Hypothalamus (tissue), 51 donors: ENCODE measurements around the gene ZNF175.

Experiments
- DNase-seq, 51 donors: peaks; one replicate each; lab custom pipeline; 2025; lab: John Stamatoyannopoulos, UW

The ZNF175 gene

DNA sequence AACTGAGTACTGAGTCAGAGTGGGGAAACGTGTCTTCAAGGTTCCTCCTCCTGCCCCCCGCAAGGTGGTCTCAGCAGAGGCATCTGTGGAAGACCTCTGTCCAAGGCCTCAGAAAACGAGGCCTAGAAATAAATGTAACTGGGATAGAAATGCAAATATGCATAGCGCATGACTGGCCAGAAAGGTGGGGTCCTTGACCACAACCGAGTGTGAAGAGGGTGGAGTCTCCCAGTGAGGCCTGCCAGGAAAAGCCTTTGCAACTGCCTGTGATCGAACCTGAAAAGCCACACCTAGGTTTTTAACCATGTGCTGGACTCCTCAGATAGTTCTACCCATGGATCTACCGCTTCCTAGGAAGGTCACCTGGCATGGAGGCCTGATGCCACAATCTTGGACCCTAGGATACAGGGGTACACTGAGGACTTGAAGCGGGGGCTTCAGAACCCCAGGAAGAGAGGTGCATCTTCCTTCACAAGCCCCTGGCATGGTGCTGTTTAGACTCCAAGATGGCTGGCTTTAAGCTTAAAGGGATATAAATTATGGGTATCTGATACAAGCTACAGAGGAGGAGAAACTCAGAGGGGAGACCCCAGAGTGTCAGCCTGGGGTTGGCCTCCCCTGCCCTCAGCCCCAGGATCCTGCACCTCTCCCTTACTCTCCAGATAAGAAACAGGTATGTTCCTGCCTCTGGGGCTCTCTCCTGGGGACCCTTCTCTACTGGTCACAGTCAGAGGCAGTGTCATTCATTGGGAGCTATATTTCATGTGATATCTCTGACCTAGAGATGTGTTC is 21.4 kb upstream of the ZNF175 start:
- DNase-seq: no peak

DNA sequence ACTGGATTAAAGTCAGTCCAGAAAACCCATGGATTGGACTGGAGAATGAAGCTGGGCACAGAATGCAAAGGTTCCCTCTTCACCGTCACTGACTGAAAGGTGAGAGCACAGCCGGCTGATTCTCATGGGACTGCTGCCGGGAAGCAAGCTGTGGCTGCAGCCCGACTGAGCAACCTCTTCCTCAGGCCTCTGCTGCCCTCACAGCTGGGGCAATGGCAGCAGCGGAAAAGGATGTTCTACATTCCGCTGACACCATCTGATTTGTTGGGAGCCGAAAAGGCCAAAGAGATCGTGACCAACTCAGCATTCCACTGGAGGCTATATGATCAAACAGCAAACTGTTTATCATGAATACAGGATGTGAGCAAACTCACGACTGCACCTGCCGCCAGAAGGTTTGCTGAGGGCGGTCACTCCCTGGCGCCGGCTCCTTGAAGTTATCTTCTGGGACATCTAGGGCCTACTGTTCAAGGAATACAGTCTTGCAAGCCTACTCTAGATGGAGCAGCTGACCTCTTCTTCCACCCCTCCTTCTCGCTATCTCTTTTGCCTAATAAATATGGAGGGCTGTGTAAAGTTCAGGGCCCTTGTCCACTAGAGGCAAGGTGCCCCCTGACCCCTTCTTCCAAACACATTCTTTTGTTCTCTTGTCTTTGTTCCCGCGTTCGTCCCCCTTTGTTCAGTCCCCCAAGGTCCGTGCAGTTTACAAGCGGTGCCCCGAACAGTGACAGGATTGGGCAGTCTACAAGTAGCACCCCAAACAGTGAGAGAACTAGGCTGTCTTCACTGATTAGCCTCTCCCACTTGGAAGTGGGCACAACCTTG is 20.0 kb upstream of the ZNF175 start:
- no peak for DNase-seq

- no peak for DNase-seq
These were observed 19.2 kb upstream of the ZNF175 start for GRCh38 chr19:51551673-51552432.

DNA sequence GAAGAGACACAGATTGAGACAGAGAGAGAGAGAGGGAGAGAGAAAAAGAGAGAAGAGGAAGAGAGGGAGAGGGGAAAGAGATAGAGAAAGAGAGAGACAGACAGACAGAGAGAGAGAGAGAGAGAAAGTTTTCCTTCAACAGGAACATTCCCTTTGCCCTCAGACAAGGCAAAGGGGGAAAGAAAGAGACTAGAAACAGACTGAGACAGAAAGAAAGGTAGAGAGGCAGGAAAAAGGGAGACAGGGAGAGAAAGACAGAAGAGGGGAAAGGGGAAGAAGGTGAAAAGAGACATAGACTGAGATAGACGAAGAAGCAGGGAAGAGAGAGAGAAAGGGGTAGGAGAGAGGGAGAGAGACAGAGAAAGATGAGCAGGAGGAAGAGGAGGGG is 18.5 kb upstream of the ZNF175 start:
- no peak for DNase-seq

DNA sequence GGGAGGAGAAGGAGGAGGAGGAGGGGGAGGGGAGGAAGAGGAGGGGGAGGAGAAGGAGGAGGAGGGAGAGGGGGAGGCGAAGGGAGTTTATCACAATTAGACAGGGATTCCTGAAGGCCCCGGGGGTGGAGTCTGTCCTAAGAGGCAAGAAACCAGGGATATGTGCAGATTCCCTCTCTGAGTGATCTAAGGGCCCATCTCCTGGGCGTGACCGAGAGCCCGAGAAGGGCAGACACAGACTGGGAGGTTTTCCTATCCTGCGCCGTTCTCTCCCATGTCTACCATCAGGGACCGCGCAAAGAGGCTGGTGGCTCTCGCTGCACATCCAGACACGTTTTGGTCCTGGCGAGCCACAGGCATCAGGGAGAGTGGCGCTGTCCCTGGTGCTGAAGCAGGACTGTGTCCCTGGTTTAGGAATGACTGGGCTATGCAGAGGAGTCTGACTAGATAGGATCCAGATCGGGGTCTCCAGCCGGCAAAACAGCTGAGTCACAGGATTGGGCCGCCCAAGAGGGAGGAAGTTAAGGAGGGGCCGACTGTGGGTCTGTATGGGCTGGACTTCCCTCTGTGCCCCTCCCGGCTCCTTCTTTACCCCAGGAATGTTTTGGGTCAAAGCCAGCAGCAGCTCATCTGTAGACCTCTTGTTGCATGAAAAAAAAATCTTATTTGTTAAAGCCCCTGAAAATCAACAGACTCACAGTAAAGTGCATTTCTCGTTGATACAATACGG is 17.9 kb upstream of the ZNF175 start:
- peak in 31 of 51 donors; percentile 3 to 65 (median 20) for DNase-seq

DNA sequence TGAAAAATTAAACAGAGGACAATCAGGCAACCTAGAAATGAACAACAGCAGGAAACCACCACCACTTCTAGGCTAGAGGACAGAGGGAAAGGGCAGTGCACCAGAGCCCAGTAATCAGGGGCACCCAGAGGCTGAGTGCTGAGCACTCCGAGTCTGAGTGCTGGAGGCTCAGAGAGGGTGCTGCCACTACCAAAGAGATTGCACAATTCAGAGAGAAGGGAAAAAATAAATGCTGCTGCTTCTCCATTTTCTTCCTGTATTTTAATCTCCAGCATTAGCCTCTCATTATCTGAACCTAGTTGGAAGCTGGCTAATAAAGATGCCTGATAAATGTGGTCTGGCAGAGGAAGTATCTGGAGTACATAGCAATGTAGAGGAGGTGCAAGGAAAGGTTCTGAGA is 11.8 kb upstream of the ZNF175 start:
- no peak for DNase-seq

- no peak for DNase-seq
These were observed 10.7 kb upstream of the ZNF175 start for GRCh38 chr19:51560339-51560738.

DNA sequence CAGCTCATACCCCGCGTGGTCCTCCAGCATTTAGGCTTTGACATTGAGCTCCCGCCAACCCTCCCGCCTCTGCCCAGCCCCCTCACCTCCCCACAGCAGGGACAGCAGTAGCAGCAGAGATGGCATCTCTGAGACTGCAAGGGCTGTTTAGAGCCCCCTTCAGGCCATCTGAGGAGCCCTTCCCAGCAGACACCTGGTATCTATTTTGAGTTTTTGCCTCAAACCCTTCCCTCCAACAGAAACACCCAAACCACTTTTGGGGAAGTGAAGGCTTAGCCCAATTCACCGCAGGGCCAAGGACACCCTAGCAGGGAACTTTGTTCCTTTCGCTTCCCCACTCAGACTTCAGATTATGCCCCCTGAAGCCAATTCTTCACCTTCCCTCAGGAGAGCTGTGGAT is 6.3 kb upstream of the ZNF175 start:
- no peak for DNase-seq

DNA sequence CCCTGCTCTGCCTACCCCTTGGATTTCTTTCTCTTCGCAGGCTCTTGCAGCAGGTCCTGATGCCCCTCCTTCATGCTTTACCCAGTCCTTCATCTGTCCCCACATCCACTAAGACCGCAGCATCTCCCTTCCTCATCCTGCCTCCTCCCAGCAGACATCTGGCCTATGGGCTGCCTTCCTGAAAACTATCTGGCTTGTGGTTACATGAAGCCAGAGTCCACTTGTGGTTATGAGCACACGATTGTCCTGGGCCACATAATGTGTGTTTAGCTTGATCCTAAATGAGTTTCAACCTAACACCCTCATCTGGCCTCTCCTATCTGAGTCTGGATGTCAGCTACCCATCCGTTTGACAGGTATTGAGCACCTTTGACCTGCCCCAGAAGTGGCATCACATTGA is 5.5 kb upstream of the ZNF175 start:
- DNase-seq: no peak

- DNase-seq: no peak
These were observed 4.5 kb upstream of the ZNF175 start for GRCh38 chr19:51566489-51567100.

- DNase-seq: no peak
These were observed 3.5 kb upstream of the ZNF175 start for GRCh38 chr19:51567583-51567982.

- DNase-seq: no peak
These were observed 2.6 kb upstream of the ZNF175 start for GRCh38 chr19:51568456-51568855.

- no peak for DNase-seq
These were observed 516 bp downstream of the ZNF175 start for GRCh38 chr19:51571599-51571998.

DNA sequence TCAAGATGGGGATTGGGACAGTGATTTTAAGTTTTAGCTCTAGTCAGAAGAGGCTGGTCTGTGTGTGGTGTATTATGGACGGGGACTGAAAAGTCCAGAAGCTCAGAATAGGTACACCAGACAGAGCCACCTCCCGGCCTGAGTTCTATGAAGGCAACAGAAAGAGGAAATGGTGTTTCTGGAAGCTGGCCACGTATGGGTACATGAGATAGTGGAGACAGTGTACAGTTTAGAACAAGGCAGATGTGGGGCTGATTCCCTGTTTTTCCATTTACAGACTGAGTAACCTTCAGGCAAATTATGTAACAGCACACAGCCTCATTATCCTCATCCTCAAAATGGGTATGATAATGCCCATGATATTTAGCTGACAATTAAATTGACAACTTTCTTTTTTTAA is 1.3 kb downstream of the ZNF175 start:
- DNase-seq: no peak

DNA sequence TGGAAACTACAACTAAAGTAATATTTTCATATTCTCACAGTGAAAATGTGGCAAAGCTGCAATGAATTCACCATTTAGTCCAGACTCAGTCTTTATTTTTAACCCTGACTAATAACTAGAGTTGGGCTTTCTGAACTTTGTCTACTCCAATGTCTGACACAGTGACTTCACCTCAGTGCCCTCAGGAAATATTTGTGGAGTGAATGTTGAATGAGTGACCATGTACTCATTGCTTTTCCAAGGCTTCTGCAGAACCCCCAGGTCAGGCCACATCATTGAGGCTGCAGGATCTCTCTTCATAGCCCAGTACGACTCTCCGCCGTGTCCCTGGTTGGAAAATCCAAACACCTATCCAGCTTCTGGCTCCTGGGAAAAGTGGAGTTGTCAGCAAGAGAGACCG is 1.8 kb downstream of the ZNF175 start:
- no peak for DNase-seq

DNA sequence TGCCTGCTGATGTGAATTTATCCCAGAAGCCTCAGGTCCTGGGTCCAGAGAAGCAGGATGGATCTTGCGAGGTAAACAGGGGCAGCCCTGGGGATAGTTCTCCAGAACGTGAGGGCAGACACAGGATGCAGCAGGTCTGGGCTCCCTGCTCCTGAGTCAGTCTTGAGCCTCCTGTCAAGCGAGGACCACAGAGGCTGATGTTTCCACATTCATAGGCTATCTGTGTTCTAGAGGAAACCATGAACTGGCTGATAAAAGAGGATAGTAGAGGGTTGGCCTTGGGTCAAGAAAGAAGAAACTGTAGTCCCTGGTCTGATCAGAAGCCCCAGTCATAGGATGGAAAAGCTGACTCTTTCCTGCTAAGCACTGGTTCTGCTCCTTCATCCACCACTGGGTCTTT is 2.2 kb downstream of the ZNF175 start:
- no peak for DNase-seq

DNA sequence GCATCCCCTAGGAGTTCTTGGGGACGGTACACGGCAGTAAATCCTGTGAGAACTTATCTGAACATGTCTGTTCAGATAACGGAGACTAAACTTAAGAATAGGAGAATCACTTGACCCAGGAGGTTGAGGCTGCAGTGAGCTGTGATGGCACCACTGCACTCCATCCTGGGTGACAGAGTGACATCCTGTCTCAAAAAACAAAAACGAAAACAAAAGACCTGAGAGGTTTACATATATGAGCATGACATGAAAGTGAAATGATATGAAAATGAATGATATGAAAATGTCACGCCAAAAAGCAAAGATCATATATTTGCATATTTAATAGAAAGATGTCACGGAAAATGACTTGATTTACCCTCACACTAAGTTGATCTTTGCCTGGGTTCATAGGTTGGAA is 5.8 kb downstream of the ZNF175 start:
- DNase-seq: no peak

DNA sequence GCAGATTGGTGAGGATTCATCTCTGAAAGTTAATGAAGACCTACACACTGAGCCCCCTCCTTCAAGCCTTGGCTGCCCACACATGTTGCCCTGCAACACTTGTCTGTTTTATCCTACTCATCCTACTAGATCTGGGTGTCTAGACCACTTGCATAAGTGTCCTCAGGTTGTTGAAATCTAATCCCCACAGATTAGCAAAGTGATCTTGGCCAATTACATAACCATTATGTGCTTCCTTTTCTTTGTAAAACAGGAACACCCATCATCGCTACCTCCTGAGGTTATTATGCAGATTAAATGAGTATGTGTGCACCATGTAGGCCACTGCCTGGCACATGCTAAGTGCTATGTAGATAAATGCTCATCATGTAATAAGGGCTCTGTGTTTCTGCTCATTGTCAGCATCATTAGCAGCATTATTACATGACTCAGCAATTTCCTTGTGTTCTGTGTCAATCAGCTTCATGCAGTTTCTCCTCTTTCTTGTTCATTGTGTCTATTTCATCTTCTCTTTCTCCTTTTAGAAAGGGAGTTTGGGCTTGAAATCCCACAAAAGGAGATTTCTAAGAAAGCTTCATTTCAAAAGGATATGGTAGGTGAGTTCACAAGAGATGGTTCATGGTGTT is 15.1 kb downstream of the ZNF175 start:
- no peak for DNase-seq

DNA sequence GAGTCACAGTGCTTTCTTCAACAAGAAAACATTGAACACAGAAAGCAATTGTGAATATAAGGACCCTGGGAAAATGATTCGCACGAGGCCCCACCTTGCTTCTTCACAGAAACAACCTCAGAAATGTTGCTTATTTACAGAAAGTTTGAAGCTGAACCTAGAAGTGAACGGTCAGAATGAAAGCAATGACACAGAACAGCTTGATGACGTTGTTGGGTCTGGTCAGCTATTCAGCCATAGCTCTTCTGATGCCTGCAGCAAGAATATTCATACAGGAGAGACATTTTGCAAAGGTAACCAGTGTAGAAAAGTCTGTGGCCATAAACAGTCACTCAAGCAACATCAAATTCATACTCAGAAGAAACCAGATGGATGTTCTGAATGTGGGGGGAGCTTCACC is 15.7 kb downstream of the ZNF175 start:
- no peak for DNase-seq
